Measurements from ENCODE around the gene GLS.
"Not testable (repeated sequence)": the region's sequence is repeated elsewhere in the genome, so short reads cannot be mapped to it uniquely, and the experiment has no call there.

The GLS gene

DNA sequence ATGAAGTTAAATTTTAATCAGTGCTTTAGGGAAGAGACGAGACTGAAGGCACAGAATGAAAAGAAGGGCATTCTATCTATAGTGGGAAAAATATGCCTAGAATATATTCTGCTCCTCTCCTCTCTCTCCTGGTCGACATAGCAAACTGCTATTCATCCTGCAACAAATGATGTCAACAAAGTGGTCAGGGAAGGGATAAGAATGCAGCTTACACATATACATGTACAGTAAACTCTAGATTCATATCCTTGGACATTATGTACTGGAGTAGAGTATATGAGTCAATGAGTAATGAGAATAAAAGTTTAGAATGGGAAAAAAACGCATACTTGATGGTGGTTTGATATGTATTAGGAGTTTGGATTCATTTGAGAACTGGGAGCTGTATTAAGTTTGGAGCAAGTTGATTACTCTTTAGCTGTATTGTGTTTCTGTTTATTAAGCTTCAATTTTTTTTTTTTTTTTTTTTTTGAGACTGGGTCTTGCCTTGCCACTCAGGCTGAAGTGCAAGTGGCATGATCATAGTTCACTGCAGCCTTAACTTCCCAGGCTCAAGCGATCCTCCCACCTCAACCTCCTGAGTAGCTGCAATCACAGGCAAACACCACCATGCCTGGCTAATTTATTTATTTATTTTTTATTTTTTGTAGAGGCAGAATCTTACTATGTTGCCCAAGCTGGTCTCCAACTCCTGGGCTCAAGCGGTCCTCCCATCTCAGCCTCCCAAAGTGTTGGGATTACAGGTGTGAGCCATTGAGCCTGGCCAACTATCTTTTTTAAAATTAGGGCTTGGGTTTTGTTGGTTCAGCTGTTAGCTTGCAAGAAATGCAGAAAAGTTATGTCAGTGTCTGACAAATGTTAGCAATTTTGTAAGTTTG is 79.5 kb downstream of the GLS start:
- no peaks in the 10 kb centered on the region for H3K4me1 ChIP-seq (ENCODE audit: insufficient read depth, low read length)
- H3K9me3 ChIP-seq (ENCODE audit: insufficient read depth, low read depth, low read length) = 0 out of 2 replicates have a peak, but pooled peaks cover 3% of the 10 kb centered on the region
- H3K4me3 ChIP-seq (ENCODE audit: low read length) = no peak overlapping the region
- no peaks in the 10 kb centered on the region for H3K27me3 ChIP-seq (ENCODE audit: insufficient read depth, low read length)
- H3K27ac ChIP-seq (ENCODE audit: low read depth, low read length) = no peak overlapping the region
- 91% methylated on average over 4 of the region's 5 CpGs for WGBS
- H3K36me3 ChIP-seq (ENCODE audit: insufficient read depth, low read length) = peaks cover 23% of the 10 kb centered on the region
- H3K9ac ChIP-seq (ENCODE audit: low read depth, low read length) = no peak overlapping the region

DNA sequence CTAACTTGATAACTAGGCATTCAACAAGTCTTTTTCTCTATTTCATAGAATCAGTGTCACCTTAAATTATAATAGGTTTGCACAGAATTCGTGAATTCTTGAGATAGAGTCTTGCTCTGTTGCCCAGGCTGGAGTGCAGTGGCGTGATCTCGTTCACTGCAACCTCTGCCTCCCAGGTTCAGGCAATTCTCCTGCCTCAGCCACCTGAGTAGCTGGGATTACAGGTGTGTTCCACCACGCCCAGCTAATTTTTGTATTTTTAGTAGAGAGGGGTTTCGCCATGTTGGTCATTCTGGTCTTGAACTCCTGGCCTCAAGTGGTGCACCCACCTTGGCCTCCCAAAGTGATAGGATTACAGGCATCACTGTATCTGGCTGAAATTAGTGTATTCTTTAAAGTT is 80.5 kb downstream of the GLS start:
- WGBS = 98% methylated on average over 5 of the region's 5 CpGs
- not testable (repeated sequence) for H3K27me3 ChIP-seq (ENCODE audit: insufficient read depth, low read length); H3K9me3 ChIP-seq (ENCODE audit: insufficient read depth, low read depth, low read length); H3K4me1 ChIP-seq (ENCODE audit: insufficient read depth, low read length); H3K27ac ChIP-seq (ENCODE audit: low read depth, low read length); H3K9ac ChIP-seq (ENCODE audit: low read depth, low read length); H3K4me3 ChIP-seq (ENCODE audit: low read length)
- H3K36me3 ChIP-seq (ENCODE audit: insufficient read depth, low read length) = peaks cover 32% of the 10 kb centered on the region

DNA sequence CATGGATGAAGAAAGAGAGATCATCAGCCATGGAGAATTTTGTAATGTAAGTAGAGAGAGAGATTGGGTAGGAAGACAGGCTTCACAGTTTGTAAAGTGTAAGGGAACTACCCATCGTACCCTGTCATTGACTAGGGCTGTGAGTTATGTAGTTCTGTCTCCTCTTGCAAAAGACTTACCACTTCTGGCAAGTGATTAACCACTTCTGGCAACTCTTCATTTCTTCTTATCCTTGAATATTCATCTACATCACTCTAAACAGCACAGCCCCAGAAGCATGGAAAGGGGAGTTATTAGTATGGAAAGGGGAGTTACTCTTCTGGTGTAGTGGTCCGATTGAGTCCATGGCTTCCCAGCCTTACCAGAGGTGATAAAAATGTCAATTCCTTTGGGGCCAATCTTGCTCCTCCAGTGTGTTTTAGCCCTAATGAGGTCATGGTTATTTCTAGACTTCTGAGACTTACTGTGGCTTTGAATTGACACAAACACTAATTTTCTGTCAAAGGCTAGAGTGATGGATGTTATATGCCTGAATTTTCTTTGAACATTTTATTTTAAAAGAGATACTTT is 81.4 kb downstream of the GLS start:
- Histone ChIP-seq H3K9me3 (ENCODE audit: insufficient read depth, low read depth, low read length) (no peaks in the 10 kb centered on the region), H3K27ac (ENCODE audit: low read depth, low read length) (no peak overlapping the region), H3K4me1 (ENCODE audit: insufficient read depth, low read length) (no peaks in the 10 kb centered on the region), H3K9ac (ENCODE audit: low read depth, low read length) (no peak overlapping the region), H3K4me3 (ENCODE audit: low read length) (no peak overlapping the region), H3K27me3 (ENCODE audit: insufficient read depth, low read length) (no peaks in the 10 kb centered on the region), H3K36me3 (ENCODE audit: insufficient read depth, low read length) (peaks cover 37% of the 10 kb centered on the region)
- WGBS = 92% methylated on average over 2 of the region's 2 CpGs

DNA sequence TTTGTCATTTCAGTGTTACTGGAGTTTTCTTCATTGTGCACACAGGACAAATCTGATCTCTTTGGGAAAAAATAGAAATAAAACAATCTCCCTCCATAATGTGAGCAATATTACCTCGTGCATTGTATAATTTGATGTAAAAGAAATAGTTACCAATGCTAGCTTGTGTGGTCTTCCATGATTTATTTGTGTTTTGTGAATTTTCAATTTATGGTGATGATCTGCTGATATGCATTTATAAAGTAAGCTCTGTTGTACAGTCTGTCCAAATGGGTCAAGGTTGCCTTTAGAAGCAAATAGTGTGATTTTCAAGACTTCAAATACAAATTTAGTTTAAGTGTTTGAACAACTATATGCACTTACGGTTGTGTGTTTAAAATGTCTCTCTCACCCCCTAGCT is 82.5 kb downstream of the GLS start:
- Histone ChIP-seq H3K36me3 (ENCODE audit: insufficient read depth, low read length) (peaks cover 48% of the 10 kb centered on the region), H3K27me3 (ENCODE audit: insufficient read depth, low read length) (no peaks in the 10 kb centered on the region), H3K27ac (ENCODE audit: low read depth, low read length) (no peak overlapping the region), H3K4me3 (ENCODE audit: low read length) (no peak overlapping the region), H3K4me1 (ENCODE audit: insufficient read depth, low read length) (no peaks in the 10 kb centered on the region), H3K9ac (ENCODE audit: low read depth, low read length) (no peak overlapping the region), H3K9me3 (ENCODE audit: insufficient read depth, low read depth, low read length) (no peaks in the 10 kb centered on the region)
- 96% methylated on average over 1 of the region's 2 CpGs for WGBS

DNA sequence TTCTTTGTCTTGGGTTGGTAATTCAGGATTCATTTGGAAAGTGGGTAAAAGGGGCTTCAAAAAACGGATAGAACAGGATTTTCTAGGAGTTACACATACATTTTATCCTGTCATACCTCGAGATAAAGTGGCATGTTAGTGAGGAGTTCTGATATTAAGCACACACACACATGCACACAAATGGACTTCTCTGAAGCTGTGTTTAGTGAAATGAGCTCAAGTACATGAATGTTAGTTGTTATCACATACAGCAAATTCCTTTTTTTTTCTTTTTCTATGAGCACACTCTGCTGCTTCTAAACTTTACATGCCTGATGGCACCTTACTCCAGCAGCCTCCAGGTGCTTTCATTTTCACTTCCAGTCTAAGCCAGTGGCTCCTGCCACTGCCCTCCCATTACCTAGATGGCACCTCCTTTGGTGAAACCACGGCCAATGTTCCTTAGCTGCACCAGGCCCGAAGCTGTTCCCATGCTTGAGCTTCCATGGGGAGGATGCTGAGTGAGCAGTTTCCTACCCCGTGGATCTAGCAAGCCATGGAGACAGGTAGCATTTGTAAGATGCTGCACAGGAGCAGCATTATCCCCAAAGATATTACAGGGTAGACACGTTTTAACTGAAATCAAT is 83.7 kb downstream of the GLS start:
- Histone ChIP-seq H3K9me3 (ENCODE audit: insufficient read depth, low read depth, low read length) (no peaks in the 10 kb centered on the region), H3K36me3 (ENCODE audit: insufficient read depth, low read length) (peaks cover 59% of the 10 kb centered on the region), H3K4me3 (ENCODE audit: low read length) (no peak overlapping the region), H3K4me1 (ENCODE audit: insufficient read depth, low read length) (no peaks in the 10 kb centered on the region), H3K27me3 (ENCODE audit: insufficient read depth, low read length) (no peaks in the 10 kb centered on the region), H3K9ac (ENCODE audit: low read depth, low read length) (no peak overlapping the region), H3K27ac (ENCODE audit: low read depth, low read length) (no peak overlapping the region)
- WGBS = 81% methylated on average over 5 of the region's 6 CpGs

DNA sequence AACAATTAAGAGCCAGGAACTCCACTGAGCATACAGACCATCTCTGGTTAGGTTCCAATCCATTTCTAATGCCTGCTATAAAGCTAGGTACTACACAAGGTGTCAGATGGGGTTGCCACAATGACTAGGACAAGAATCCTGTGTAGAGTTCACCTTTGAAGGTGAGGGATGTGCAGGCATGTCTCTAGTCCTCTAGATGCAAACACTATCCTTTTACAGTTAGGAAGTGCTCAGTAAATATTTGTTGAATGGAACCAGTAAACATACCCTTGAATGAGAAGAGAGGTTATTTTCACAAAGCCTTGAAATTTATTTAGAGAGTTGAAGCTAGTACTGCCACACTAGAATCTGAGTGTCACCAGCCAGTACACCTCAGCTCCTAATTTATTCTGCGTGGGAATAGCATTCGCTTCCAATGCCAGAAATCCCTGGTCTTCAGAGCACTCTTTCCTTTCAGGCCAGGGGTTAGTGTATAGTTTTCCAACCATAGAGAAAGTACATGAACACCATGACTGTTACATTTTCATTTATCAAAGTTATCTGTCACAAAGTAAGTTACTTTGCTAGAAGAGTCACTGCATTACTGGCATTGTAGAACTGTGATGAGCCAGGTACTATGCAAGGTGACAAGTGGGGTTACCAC is 85.1 kb downstream of the GLS start:
- WGBS = 97% methylated on average over 2 of the region's 2 CpGs

DNA sequence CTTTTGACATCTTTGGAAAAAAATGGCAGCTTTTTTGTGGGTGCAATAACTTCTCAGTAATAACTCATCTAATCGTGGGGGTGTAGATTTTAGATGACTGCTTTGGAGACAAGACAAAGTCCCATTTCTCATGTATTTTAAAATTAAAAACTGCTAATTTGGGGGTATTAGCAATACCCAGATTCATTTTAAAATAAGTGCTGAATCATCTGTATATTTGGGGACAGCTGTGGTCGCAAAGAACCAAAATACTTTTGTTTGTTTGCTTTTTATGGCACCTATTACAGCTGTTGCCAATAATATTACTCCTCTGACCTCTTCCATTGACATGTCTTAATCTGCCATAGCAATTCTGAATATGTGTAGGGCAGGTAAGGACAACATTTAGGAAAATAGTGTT is 87.9 kb downstream of the GLS start:
- Histone ChIP-seq H3K27ac (ENCODE audit: low read depth, low read length) (no peak overlapping the region), H3K4me1 (ENCODE audit: insufficient read depth, low read length) (no peaks in the 10 kb centered on the region), H3K9ac (ENCODE audit: low read depth, low read length) (no peak overlapping the region), H3K27me3 (ENCODE audit: insufficient read depth, low read length) (no peaks in the 10 kb centered on the region), H3K4me3 (ENCODE audit: low read length) (no peak overlapping the region), H3K9me3 (ENCODE audit: insufficient read depth, low read depth, low read length) (no peaks in the 10 kb centered on the region), H3K36me3 (ENCODE audit: insufficient read depth, low read length) (peaks cover 91% of the 10 kb centered on the region)
- 96% methylated on average over 2 of the region's 2 CpGs for WGBS

More for the DNA sequence above, 85.1 kb downstream of the GLS start:
- no peak overlapping the region for H3K27ac ChIP-seq (ENCODE audit: low read depth, low read length)
- H3K4me1 ChIP-seq (ENCODE audit: insufficient read depth, low read length) = no peaks in the 10 kb centered on the region
- peaks cover 74% of the 10 kb centered on the region for H3K36me3 ChIP-seq (ENCODE audit: insufficient read depth, low read length)
- no peaks in the 10 kb centered on the region for H3K27me3 ChIP-seq (ENCODE audit: insufficient read depth, low read length)
- no peaks in the 10 kb centered on the region for H3K9me3 ChIP-seq (ENCODE audit: insufficient read depth, low read depth, low read length)
- no peak overlapping the region for H3K4me3 ChIP-seq (ENCODE audit: low read length)
- H3K9ac ChIP-seq (ENCODE audit: low read depth, low read length) = no peak overlapping the region

DNA sequence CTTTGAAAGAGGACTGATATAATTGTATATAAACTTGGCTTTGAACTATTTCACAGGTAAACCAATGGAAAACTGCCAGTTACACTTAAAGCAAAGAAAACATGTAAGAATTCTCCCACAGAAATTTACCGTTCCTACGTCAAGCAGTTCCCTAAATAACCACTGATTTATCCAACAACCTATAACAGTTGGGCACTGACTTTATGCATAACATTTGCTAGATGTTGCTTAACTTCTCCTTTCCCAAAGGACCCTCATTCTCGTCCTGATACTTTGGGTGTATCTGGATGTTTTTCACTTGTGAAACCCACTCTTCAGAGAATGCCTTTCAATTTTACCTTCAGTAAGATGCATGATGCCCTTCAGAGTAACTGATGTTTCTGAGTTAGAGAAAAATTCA is 89.5 kb downstream of the GLS start:
- Histone ChIP-seq H3K27me3 (ENCODE audit: insufficient read depth, low read length) (no peaks in the 10 kb centered on the region), H3K9ac (ENCODE audit: low read depth, low read length) (no peak overlapping the region), H3K36me3 (ENCODE audit: insufficient read depth, low read length) (peaks cover 92% of the 10 kb centered on the region), H3K27ac (ENCODE audit: low read depth, low read length) (no peak overlapping the region), H3K9me3 (ENCODE audit: insufficient read depth, low read depth, low read length) (no peaks in the 10 kb centered on the region), H3K4me3 (ENCODE audit: low read length) (no peak overlapping the region), H3K4me1 (ENCODE audit: insufficient read depth, low read length) (no peaks in the 10 kb centered on the region)
- 98% methylated on average over 3 of the region's 3 CpGs for WGBS

DNA sequence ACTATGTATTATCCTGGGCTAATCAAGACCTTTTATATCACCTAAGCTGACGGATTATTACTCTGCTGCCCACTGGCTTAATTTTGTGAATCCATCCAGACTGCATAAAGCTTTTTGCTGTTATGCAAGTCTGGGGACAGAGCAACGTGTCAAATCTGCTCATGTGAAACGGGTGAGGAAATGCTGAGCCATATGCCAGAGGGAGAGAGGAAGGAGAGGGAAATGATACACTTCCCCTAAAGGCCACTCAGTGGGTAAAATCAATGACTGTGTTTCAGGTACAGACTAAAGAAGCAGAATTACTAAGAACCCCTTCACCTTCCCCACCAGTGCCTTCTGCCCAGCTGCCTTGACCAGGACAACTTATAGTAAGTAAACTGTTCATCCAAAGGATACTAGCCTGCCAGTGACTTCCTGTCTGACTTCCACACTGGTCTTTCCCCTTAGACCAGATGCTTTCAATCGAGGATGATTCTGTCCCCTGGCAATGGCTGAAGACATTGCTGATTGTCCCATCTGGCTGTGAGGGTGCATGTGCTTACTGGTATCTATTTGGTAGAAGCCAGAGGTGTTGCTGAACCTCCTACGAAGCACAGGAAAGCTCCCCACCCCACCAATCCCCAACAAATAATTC is 90.4 kb downstream of the GLS start:
- H3K36me3 ChIP-seq (ENCODE audit: insufficient read depth, low read length) = peaks cover 93% of the 10 kb centered on the region
- no peaks in the 10 kb centered on the region for H3K4me1 ChIP-seq (ENCODE audit: insufficient read depth, low read length)
- no peaks in the 10 kb centered on the region for H3K9me3 ChIP-seq (ENCODE audit: insufficient read depth, low read depth, low read length)
- WGBS = 94% methylated on average over 5 of the region's 5 CpGs
- no peak overlapping the region for H3K27ac ChIP-seq (ENCODE audit: low read depth, low read length)
- H3K4me3 ChIP-seq (ENCODE audit: low read length) = no peak overlapping the region
- no peak overlapping the region for H3K9ac ChIP-seq (ENCODE audit: low read depth, low read length)
- H3K27me3 ChIP-seq (ENCODE audit: insufficient read depth, low read length) = no peaks in the 10 kb centered on the region

DNA sequence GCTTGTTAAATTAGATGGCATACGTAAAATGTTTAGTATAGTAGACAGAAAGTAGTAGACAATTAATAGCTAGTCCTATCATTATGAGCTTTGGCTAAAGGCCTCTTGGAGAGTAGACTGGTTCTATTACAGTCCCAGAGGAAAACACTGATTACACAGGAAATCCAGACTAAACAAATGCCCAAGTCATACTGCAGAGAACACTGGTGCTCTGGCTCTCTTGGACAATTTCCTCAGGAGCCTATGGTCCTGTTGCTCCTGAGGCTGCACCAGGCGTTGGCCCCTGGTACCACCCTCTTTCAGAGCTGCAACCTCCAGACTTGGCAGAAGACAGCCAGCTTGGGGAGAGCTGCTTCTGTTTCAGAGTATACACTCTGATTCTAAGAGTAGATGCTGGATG is 91.6 kb downstream of the GLS start:
- Histone ChIP-seq H3K9me3 (ENCODE audit: insufficient read depth, low read depth, low read length) (no peaks in the 10 kb centered on the region), H3K4me3 (ENCODE audit: low read length) (no peak overlapping the region), H3K4me1 (ENCODE audit: insufficient read depth, low read length) (no peaks in the 10 kb centered on the region), H3K27me3 (ENCODE audit: insufficient read depth, low read length) (no peaks in the 10 kb centered on the region), H3K36me3 (ENCODE audit: insufficient read depth, low read length) (peaks cover 97% of the 10 kb centered on the region), H3K9ac (ENCODE audit: low read depth, low read length) (no peak overlapping the region), H3K27ac (ENCODE audit: low read depth, low read length) (no peak overlapping the region)
- WGBS = 96% methylated on average over 2 of the region's 2 CpGs

DNA sequence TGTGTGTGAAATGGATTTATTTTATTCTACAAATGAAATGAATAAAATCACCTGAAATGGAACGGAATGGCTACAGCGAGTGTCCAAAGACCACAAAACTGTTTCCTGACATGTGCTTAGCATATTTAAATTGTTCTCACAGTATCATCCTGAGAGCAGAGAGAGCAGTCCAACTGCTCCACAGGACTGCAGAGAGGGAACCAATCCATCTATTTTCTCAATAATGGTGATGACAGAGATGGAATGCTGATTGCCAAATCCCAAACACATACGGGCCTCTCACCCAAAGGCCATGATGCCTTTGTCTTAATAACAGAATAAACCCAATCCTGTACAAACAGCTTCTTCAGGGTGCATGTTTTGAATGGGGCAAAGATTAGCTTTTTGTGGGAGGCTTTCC is 92.2 kb downstream of the GLS start:
- WGBS = 82% methylated on average over 3 of the region's 3 CpGs
- Histone ChIP-seq H3K4me3 (ENCODE audit: low read length) (no peak overlapping the region), H3K9ac (ENCODE audit: low read depth, low read length) (no peak overlapping the region), H3K4me1 (ENCODE audit: insufficient read depth, low read length) (no peaks in the 10 kb centered on the region), H3K9me3 (ENCODE audit: insufficient read depth, low read depth, low read length) (no peaks in the 10 kb centered on the region), H3K27ac (ENCODE audit: low read depth, low read length) (no peak overlapping the region), H3K27me3 (ENCODE audit: insufficient read depth, low read length) (no peaks in the 10 kb centered on the region), H3K36me3 (ENCODE audit: insufficient read depth, low read length) (peaks cover 96% of the 10 kb centered on the region)
